ENCODE measurements around the gene LCP2. TPM values are rescaled to one million over a fixed set of nuclear protein-coding genes. Genes with fewer than 3 reads are reported as not detected.
A peak's percentile ranks its signal among the peaks of the same experiment; 100 is the strongest.

LCP2 gene
- polyA plus RNA-seq, 4 donors, result 3.1 to 4.3 (median 3.3) TPM

GRCh38 chr5:170225326-170226128 lies 72.0 kb downstream of the LCP2 start:
- peak in 3 of 4 donors; percentile 53 to 70 (median 61) for DNase-seq (ENCODE audit: low read depth in 4 of 4, low spot score in 2 of 4)

GRCh38 chr5:170223906-170224305 lies 73.7 kb downstream of the LCP2 start:
- DNase-seq (ENCODE audit: low read depth in 4 of 4, low spot score in 2 of 4), result no peak

GRCh38 chr5:170223360-170223759 lies 74.2 kb downstream of the LCP2 start:
- no peak for DNase-seq (ENCODE audit: low read depth in 4 of 4, low spot score in 2 of 4)

DNA sequence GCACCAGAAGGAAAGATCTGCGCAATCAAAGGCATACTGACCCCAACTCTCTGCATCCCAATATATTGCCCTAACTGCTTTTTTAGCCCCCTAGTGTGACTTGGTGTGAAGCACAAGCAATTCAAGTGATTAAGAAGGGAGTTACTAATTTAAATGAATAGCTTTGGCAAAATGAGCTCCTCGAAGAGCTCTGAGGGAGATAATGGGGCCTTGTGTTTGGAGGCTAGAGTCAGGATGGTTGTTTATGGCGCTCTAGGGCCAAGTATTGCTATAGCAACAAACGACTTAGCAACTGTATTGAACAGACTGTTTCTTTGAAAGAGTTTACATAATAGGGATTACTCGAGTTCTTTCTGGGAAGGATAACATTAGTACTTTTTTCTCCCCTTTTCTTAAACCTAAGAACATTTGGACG lies 76.2 kb downstream of the LCP2 start:
- no peak for DNase-seq (ENCODE audit: low read depth in 4 of 4, low spot score in 2 of 4)

DNA sequence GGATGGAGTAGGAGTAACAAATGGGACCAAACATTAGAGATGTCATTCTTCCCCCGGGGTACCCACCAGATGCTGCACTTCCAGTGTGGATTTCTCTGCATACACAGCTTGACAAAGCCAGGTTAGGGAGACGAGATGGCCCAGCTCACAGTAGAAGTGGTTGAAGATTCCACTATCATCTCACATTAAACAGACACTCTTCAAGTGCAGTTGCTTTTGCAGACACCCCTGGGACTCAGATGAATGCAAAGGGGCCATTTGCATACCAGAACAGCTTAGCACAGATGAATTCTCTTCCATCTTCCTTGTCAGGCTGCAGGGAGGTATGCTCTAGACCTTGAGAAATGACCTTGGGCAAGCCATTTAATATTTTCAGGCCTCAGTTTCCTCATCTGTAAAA lies 77.4 kb downstream of the LCP2 start:
- no peak for DNase-seq (ENCODE audit: low read depth in 4 of 4, low spot score in 2 of 4)

DNA sequence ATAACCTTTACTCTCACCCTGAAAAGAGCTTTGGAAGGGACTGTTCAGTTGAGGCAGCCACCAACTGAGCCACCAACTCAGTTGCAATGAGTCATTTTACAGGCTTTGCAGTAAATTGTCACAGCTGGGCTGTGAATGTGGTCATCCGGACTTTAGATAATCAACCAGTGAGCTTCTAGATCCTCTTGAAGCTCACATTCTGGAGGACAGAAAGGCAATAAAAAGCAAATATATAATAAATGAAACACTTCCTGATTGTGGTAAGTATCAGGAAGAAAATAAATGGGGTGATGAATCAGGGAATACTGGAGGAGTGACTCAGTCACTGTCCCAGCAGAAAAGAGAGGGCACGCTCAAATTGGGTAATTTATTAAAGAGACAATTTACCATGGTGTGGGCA lies 78.0 kb downstream of the LCP2 start:
- DNase-seq (ENCODE audit: low read depth in 4 of 4, low spot score in 2 of 4), result no peak

DNA sequence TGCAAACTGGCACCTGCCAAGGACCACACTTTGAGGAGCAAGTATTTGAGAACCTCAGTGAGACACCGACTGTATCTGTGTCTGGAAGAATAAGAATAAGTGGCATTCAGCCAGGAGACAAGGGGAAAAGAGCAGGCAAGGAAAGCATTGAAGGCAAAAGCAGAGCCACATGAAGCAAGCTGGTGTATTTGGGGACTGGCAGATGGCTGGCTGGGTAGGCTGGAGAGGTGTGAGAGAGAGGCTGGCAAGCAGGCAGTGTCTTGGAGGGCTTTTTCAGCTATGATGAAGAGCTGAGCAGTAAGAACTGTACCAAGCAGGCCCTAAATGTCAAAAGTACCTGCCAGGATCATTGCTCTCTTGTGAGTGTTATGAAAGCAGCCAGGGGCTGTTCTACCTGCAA lies 78.9 kb downstream of the LCP2 start:
- no peak for DNase-seq (ENCODE audit: low read depth in 4 of 4, low spot score in 2 of 4)

DNA sequence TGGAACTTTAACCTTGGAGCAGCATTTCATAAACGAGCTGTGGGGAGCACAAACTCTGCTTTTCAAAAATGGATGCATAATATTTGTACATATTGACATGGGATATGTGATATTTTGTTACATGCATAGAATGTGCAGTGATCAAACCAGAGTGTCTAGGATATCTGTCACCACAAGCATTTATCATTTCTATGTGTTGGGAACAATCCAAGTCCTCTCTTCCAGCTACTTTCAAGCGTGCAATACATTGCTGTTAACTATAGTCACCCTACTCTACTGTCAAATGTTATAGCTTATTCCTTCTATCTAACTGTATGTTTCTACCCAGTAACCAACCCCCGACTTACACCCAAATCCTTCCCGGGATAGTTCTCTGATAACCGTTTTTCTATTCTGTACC lies 79.7 kb downstream of the LCP2 start:
- DNase-seq (ENCODE audit: low read depth in 4 of 4, low spot score in 2 of 4), result no peak

DNA sequence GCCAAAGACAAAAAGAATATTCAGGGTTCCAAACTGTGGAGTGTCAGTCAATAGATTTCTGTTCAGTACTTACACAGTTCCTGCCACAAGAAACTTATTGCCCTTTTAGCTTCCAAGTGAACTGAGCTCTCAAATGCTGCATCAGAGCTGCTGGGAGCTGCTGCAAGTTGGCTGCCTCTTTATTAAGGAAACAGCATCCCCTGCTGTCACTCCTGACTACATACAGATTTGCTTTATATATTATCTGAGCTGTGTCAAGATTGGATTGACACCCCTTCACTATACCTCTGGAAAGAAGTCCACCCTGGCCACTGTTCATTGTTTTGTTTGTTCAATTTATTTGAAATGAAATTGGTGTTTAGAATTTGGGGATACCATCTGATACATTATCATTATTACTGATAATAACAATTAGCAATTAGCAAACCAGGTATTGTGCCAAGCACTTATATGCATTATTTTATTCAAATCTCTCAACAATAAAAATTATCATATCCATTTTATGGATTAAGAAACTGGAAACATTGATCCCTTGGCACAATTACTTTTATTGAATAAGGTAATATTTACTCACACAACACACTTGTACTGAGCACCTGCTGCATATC lies 81.2 kb downstream of the LCP2 start:
- DNase-seq (ENCODE audit: low read depth in 4 of 4, low spot score in 2 of 4), result peak in 1 of 4 donors; percentile 58

- DNase-seq (ENCODE audit: low read depth in 4 of 4, low spot score in 2 of 4), result no peak
Observed at GRCh38 chr5:170211575-170212334, 85.8 kb downstream of the LCP2 start.

GRCh38 chr5:170206958-170207357 lies 90.6 kb downstream of the LCP2 start:
- DNase-seq (ENCODE audit: low read depth in 4 of 4, low spot score in 2 of 4), result no peak

GRCh38 chr5:170206216-170206615 lies 91.4 kb downstream of the LCP2 start:
- DNase-seq (ENCODE audit: low read depth in 4 of 4, low spot score in 2 of 4), result no peak

- no peak for DNase-seq (ENCODE audit: low read depth in 4 of 4, low spot score in 2 of 4)
Observed at GRCh38 chr5:170204202-170204601, 93.4 kb downstream of the LCP2 start.

DNA sequence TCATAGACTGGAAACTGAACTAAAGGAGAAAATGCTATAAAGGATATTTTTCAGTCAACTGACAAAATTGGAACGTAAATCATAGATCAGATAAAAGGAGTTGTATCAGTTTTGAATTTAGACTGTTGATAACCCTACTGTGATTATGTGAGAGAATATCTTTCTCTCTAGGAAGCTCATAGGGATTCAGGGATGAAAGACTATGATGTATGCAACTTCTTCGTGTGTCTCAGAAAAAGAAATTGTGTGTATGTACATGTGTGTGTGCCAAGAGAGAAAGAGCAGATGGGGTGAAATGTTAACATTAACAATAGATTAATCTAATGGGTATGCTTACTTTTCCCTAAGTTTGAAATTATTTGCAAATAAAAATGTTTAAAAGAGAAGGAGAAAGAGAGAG lies 95.5 kb downstream of the LCP2 start:
- no peak for DNase-seq (ENCODE audit: low read depth in 4 of 4, low spot score in 2 of 4)

DNA sequence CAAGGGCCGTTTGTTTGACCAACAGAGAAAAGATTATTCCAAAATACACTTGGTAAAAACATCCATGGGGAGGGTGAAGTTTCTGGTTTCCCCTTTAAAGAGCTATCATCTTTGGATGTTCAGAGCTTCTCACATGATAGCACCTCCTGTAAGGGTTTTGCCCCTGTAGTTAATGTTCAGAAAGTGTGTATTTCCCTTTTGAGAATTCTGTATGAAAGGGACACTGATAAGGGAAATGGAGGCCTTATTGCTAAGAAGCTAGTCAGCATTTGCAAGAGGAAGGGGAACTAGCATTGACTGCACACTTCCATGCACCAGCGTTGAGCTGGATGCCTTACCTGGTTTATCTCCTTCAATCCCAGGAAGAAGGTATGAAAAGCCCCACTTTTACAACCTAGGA lies 96.3 kb downstream of the LCP2 start:
- no peak for DNase-seq (ENCODE audit: low read depth in 4 of 4, low spot score in 2 of 4)

GRCh38 chr5:170200876-170201275 lies 96.7 kb downstream of the LCP2 start:
- no peak for DNase-seq (ENCODE audit: low read depth in 4 of 4, low spot score in 2 of 4)

Other genes with a start within 250 kb of the LCP2 start
- gene FOXI1, start 191.9 kb downstream of the LCP2 start, polyA plus RNA-seq (ENCODE audit: insufficient read length in 4 of 4), result 1 to 10 TPM; 5.4 to 7.9 (median 7.4) TPM
- under 1 TPM in 3 of 4 donors, not detected in 1; 0.11 to 0.49 (median 0.20) TPM for gene C5orf58, start 64.8 kb downstream of the LCP2 start, polyA plus RNA-seq (ENCODE audit: insufficient read length in 4 of 4)
- gene KCNMB1, start 91.6 kb upstream of the LCP2 start, polyA plus RNA-seq (ENCODE audit: insufficient read length in 4 of 4), result 1 to 10 TPM; 1.2 to 1.9 (median 1.5) TPM
- 10 to 100 TPM; 10.7 to 12.1 (median 11.5) TPM for gene KCNIP1, start 206.2 kb upstream of the LCP2 start, polyA plus RNA-seq (ENCODE audit: insufficient read length in 4 of 4)

Measured in left renal cortex interstitium (tissue), 4 donors.